ENCODE results near the gene GABRG3. TPM values are rescaled to one million over a fixed set of nuclear protein-coding genes. Genes with fewer than 3 reads are reported as not detected.

Gene GABRG3
- total RNA-seq, 3 donors from 2014 or later: not detected

DNA sequence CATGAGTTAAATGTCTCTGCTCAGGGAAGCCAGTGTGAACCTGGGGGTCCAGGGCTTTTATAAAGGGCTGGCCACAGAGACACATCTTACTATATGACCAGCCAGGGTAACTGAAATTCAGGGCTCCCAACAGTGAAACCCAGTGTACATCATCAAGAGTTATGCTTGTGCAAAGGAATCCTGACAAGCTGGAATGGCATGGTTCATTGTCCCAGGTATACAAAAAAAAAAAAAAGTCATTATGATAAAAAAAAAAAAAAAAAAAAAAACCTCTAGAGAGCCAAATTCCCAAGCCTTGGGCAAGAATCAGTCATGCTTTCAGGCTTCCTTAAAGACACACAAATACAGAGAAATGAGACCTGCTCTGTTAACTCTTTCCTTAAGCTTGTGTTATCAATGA, 452.0 kb downstream of the GABRG3 start:
- H3K4me1 Mint-ChIP-seq (ENCODE audit: low read depth): no peaks in the 10 kb centered on the region
- ATAC-seq (no peak), DNase-seq (no peak)
- no peak overlapping the region for H3K4me3 Mint-ChIP-seq
- no peaks in the 10 kb centered on the region for H3K36me3 Mint-ChIP-seq (ENCODE audit: insufficient read depth)
- H3K27me3 Mint-ChIP-seq (ENCODE audit: low read depth): no peaks in the 10 kb centered on the region
- H3K9me3 Mint-ChIP-seq: peaks cover 5% of the 10 kb centered on the region

DNA sequence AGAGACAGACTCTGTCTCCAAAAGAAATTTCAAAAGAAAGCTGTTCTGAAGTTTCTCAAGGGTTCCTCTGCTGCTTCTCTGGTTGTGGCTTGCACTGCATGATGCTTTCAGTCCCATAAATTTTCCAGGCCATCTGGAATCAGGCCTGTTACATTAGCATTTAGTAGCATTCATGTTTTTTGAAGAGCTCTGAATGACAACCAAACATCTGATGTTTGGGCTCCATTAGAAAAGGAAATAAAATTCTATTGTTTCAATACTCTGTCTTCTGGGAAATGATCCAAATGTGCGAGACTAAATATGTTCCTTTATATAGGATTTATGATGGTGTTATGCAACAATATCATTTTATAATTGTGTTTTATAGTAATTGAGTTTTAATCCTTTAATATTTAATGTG, 455.8 kb downstream of the GABRG3 start:
- Mint-ChIP-seq H3K4me3 (no peak overlapping the region), H3K4me1 (ENCODE audit: low read depth) (no peaks in the 10 kb centered on the region), H3K9me3 (peaks cover 9% of the 10 kb centered on the region), H3K36me3 (ENCODE audit: insufficient read depth) (no peaks in the 10 kb centered on the region), H3K27me3 (ENCODE audit: low read depth) (no peaks in the 10 kb centered on the region)
- ATAC-seq (no peak), DNase-seq (no peak)

GRCh38 chr15:27427276-27427675, 456.3 kb downstream of the GABRG3 start:
- no peaks in the 10 kb centered on the region for H3K36me3 Mint-ChIP-seq (ENCODE audit: insufficient read depth)
- H3K4me1 Mint-ChIP-seq (ENCODE audit: low read depth): no peaks in the 10 kb centered on the region
- no peak overlapping the region for H3K4me3 Mint-ChIP-seq
- ATAC-seq: no peak
- H3K27me3 Mint-ChIP-seq (ENCODE audit: low read depth): no peaks in the 10 kb centered on the region
- DNase-seq: no peak
- H3K9me3 Mint-ChIP-seq: peaks cover 11% of the 10 kb centered on the region

DNA sequence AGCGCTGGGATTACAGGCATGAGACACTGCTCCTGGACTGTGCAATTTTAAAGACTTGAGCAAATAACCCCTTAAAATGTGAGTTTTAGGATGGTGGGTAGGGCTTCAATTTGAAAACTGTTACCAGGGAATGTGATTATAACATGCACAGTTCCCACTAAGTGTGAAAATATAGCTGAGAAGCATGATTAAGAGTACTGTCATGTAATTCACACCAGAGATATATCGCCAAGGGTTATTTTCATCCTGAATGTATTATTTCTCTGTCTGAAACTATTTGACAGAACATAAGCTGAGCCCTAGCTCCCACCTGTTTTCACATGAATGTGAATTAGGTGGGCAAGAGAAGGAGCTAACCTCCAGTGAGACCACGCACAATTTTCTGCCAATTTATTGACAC, 457.2 kb downstream of the GABRG3 start:
- ATAC-seq: no peak
- no peaks in the 10 kb centered on the region for H3K36me3 Mint-ChIP-seq (ENCODE audit: insufficient read depth)
- no peaks in the 10 kb centered on the region for H3K4me1 Mint-ChIP-seq (ENCODE audit: low read depth)
- no peaks in the 10 kb centered on the region for H3K27me3 Mint-ChIP-seq (ENCODE audit: low read depth)
- no peak for DNase-seq
- H3K9me3 Mint-ChIP-seq: peaks cover 14% of the 10 kb centered on the region
- H3K4me3 Mint-ChIP-seq: no peak overlapping the region

GRCh38 chr15:27429577-27429976, 458.6 kb downstream of the GABRG3 start:
- Mint-ChIP-seq H3K36me3 (ENCODE audit: insufficient read depth) (no peaks in the 10 kb centered on the region), H3K4me3 (no peak overlapping the region), H3K9me3 (peaks cover 18% of the 10 kb centered on the region), H3K27me3 (ENCODE audit: low read depth) (no peaks in the 10 kb centered on the region), H3K4me1 (ENCODE audit: low read depth) (no peaks in the 10 kb centered on the region)
- ATAC-seq (no peak), DNase-seq (no peak)

GRCh38 chr15:27433604-27434003, 462.6 kb downstream of the GABRG3 start:
- ATAC-seq (no peak), DNase-seq (no peak)
- H3K27me3 Mint-ChIP-seq (ENCODE audit: low read depth): no peaks in the 10 kb centered on the region
- H3K4me1 Mint-ChIP-seq (ENCODE audit: low read depth): no peaks in the 10 kb centered on the region
- peaks cover 25% of the 10 kb centered on the region for H3K9me3 Mint-ChIP-seq
- no peaks in the 10 kb centered on the region for H3K36me3 Mint-ChIP-seq (ENCODE audit: insufficient read depth)
- no peak overlapping the region for H3K4me3 Mint-ChIP-seq

- Mint-ChIP-seq H3K9me3 (peaks cover 26% of the 10 kb centered on the region), H3K4me1 (ENCODE audit: low read depth) (no peaks in the 10 kb centered on the region), H3K27me3 (ENCODE audit: low read depth) (no peaks in the 10 kb centered on the region), H3K36me3 (ENCODE audit: insufficient read depth) (no peaks in the 10 kb centered on the region), H3K4me3 (no peak overlapping the region)
- no peak for ATAC-seq
- DNase-seq: no peak
These were observed 467.7 kb downstream of the GABRG3 start for GRCh38 chr15:27438403-27439375.

DNA sequence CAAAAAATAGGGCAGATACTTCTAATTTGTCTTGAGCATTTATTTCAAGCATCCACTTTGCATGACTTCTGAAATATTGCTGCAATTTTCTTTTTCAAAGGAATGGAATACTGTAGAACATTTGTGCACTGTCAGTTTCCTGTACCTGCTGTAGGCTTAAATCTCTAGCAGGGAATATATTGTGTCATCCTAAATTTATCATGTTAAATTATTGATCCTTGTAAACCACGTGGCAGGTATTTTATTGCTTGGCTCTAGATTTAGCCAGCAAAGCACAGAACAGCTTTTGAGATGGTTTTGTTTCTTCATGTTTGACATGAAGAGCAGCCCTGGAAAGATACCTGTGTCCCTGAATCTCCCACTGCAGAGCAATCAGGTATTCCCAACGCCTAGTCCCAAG, 470.1 kb downstream of the GABRG3 start:
- no peaks in the 10 kb centered on the region for H3K4me1 Mint-ChIP-seq (ENCODE audit: low read depth)
- H3K4me3 Mint-ChIP-seq: no peak overlapping the region
- H3K27me3 Mint-ChIP-seq (ENCODE audit: low read depth): no peaks in the 10 kb centered on the region
- DNase-seq (no peak), ATAC-seq (no peak)
- peaks cover 18% of the 10 kb centered on the region for H3K9me3 Mint-ChIP-seq
- no peaks in the 10 kb centered on the region for H3K36me3 Mint-ChIP-seq (ENCODE audit: insufficient read depth)

- H3K9me3 Mint-ChIP-seq: peaks cover 9% of the 10 kb centered on the region
- H3K36me3 Mint-ChIP-seq (ENCODE audit: insufficient read depth): no peaks in the 10 kb centered on the region
- H3K4me1 Mint-ChIP-seq (ENCODE audit: low read depth): no peaks in the 10 kb centered on the region
- no peaks in the 10 kb centered on the region for H3K27me3 Mint-ChIP-seq (ENCODE audit: low read depth)
- no peak for DNase-seq
- no peak for ATAC-seq
- no peak overlapping the region for H3K4me3 Mint-ChIP-seq
These were observed 477.3 kb downstream of the GABRG3 start for GRCh38 chr15:27448234-27448633.

DNA sequence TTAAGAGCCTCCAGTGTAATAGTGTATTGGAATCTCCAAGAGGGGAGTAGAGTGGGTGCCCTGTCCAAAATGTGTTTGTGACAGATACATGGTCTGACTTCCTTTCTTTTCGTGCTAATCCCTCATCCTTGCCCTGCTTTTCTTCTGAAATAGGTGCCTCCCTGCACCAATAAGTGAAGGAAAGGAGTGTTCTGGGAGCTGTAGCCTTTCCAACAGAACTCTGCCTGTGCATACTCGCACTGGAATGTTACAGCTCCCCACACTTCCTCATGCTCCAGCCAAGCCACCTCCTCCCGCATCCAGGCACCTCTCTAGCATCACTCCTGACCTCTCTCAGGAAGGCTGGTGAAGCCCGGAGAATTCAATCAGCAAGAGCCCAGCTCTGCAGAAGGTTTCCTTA, 478.0 kb downstream of the GABRG3 start:
- Mint-ChIP-seq H3K27me3 (ENCODE audit: low read depth) (no peaks in the 10 kb centered on the region), H3K36me3 (ENCODE audit: insufficient read depth) (no peaks in the 10 kb centered on the region), H3K4me3 (no peak overlapping the region), H3K4me1 (ENCODE audit: low read depth) (no peaks in the 10 kb centered on the region), H3K9me3 (peaks cover 9% of the 10 kb centered on the region)
- ATAC-seq (no peak), DNase-seq (no peak)

DNA sequence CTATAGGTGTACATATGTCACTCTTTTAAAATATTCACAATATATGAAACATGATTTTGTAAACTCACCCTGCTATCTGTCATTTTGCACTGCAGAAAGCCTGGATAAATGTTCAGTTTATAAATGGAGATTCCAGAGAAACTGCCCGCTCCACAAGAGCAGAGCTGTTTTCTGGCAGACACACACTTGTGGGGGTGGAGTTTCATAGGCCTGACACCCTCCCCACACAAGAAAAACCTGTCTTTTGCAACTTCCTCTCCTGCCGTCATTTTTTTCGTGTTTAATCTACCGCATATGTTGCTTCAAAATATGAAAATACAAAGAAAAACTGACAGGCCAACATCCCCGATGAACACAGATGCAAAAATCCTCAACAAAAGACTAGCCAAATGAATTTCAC, 479.0 kb downstream of the GABRG3 start:
- peaks cover 9% of the 10 kb centered on the region for H3K9me3 Mint-ChIP-seq
- DNase-seq: no peak
- H3K36me3 Mint-ChIP-seq (ENCODE audit: insufficient read depth): no peaks in the 10 kb centered on the region
- no peak overlapping the region for H3K4me3 Mint-ChIP-seq
- no peak for ATAC-seq
- no peaks in the 10 kb centered on the region for H3K27me3 Mint-ChIP-seq (ENCODE audit: low read depth)
- H3K4me1 Mint-ChIP-seq (ENCODE audit: low read depth): no peaks in the 10 kb centered on the region

- ATAC-seq (no peak), DNase-seq (no peak)
- Mint-ChIP-seq H3K36me3 (ENCODE audit: insufficient read depth) (no peaks in the 10 kb centered on the region), H3K9me3 (peaks cover 4% of the 10 kb centered on the region), H3K4me1 (ENCODE audit: low read depth) (no peaks in the 10 kb centered on the region), H3K4me3 (no peak overlapping the region), H3K27me3 (ENCODE audit: low read depth) (no peaks in the 10 kb centered on the region)
These were observed 483.5 kb downstream of the GABRG3 start for GRCh38 chr15:27454281-27455075.

- Mint-ChIP-seq H3K27me3 (ENCODE audit: low read depth) (no peaks in the 10 kb centered on the region), H3K9me3 (peaks cover 4% of the 10 kb centered on the region), H3K36me3 (ENCODE audit: insufficient read depth) (no peaks in the 10 kb centered on the region), H3K4me1 (ENCODE audit: low read depth) (no peaks in the 10 kb centered on the region), H3K4me3 (no peak overlapping the region)
- DNase-seq: no peak
- no peak for ATAC-seq
These were observed 485.8 kb downstream of the GABRG3 start for GRCh38 chr15:27456807-27457206.

DNA sequence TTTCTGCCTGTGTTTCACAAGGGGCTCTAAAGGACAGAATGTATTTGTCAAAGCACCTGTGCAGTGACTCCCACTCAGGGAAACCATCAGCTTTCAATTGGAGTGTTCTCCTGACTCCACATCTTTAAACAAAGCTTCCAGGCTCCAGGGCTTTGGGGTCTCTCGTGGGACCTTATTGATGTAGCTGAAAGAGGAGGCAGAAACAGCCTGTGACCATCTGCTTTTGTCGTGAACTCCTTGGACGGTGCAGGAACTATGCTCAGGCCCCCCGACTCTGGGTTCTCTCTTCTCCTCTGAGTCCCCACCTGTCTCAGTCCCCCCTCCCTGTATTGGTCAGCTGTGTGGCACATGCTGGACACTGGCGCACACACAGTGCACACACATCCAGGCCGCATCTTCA, 486.8 kb downstream of the GABRG3 start:
- H3K4me3 Mint-ChIP-seq: no peak overlapping the region
- ATAC-seq (no peak), DNase-seq (no peak)
- H3K36me3 Mint-ChIP-seq (ENCODE audit: insufficient read depth): no peaks in the 10 kb centered on the region
- peaks cover 4% of the 10 kb centered on the region for H3K9me3 Mint-ChIP-seq
- no peaks in the 10 kb centered on the region for H3K27me3 Mint-ChIP-seq (ENCODE audit: low read depth)
- no peaks in the 10 kb centered on the region for H3K4me1 Mint-ChIP-seq (ENCODE audit: low read depth)

Data from activated T-cell treated with anti-CD3 and anti-CD28 coated beads, Interleukin-2, amount 50 U/mL, for 4 hours (primary cell).